Measurements from ENCODE around the gene ZACN. TPM values are rescaled to one million over a fixed set of nuclear protein-coding genes. Genes with fewer than 3 reads are reported as not detected.

ZACN gene
- polyA plus RNA-seq, 1 donor from 2014 or later, result not detected

- Histone ChIP-seq H3K4me2 (ENCODE audit: low read length) (peak overlapping the region; percentile 48), H3K9me3 (ENCODE audit: low read length) (no peaks in the 10 kb centered on the region), H3K27me3 (ENCODE audit: insufficient read depth, low read depth, low read length) (no peaks in the 10 kb centered on the region), H2AFZ (ENCODE audit: low read depth, low read length) (peak overlapping the region; percentile 98), H3K79me2 (replicated peaks; ENCODE audit: insufficient read depth, low read length) (peaks cover 18% of the 10 kb centered on the region), H3K4me3 (ENCODE audit: low read length) (peak overlapping the region; percentile 89), H3K9me2 (ENCODE audit: insufficient read depth, low read length) (no peaks in the 10 kb centered on the region), H4K20me1 (ENCODE audit: insufficient read depth) (no peaks in the 10 kb centered on the region), H3K9ac (ENCODE audit: low read length) (peak overlapping the region; percentile 94), H3K27ac (ENCODE audit: low read length) (peak overlapping the region; percentile 97), H3K36me3 (ENCODE audit: insufficient read depth, low read length) (peaks cover 5% of the 10 kb centered on the region), H3F3A (ENCODE audit: insufficient read depth, low read length, poor library complexity, severe bottlenecking) (peaks cover 3% of the 10 kb centered on the region)
- TF ChIP-seq EP300 (conservative IDR thresholded peaks at IDR 0.05; ENCODE audit: poor library complexity, severe bottlenecking), result no peak
- no peak for TF ChIP-seq CTCF (IDR thresholded peaks at IDR 0.05; ENCODE audit: poor library complexity, severe bottlenecking)
- TF ChIP-seq POLR2AphosphoS5 (IDR thresholded peaks at IDR 0.05), result no peak
- no peak for TF ChIP-seq SMC3 (conservative IDR thresholded peaks at IDR 0.05; ENCODE audit: poor library complexity)
- no peak for TF ChIP-seq EZH2 (IDR thresholded peaks at IDR 0.05; ENCODE audit: borderline replicate concordance, insufficient read depth, low read length, poor library complexity, severe bottlenecking)
- no peak for TF ChIP-seq TAF1 (IDR thresholded peaks at IDR 0.05; ENCODE audit: low read depth)
- TF ChIP-seq MXI1 (conservative IDR thresholded peaks at IDR 0.05; ENCODE audit: poor library complexity, severe bottlenecking), result no peak
- no peak for TF ChIP-seq REST (IDR thresholded peaks at IDR 0.05; ENCODE audit: borderline replicate concordance)
These were observed 25.3 kb downstream of the ZACN start for GRCh38 chr17:76104140-76104895.

- H3K9me3 ChIP-seq (ENCODE audit: low read length), result no peaks in the 10 kb centered on the region
- H2AFZ ChIP-seq (ENCODE audit: low read depth, low read length), result no peak overlapping the region
- H3K36me3 ChIP-seq (ENCODE audit: insufficient read depth, low read length), result peaks cover 2% of the 10 kb centered on the region
- H3K27ac ChIP-seq (ENCODE audit: low read length), result no peak overlapping the region
- H3K79me2 ChIP-seq (replicated peaks; ENCODE audit: insufficient read depth, low read length), result peaks cover 18% of the 10 kb centered on the region
- H3K9ac ChIP-seq (ENCODE audit: low read length), result no peak overlapping the region
- H3K4me3 ChIP-seq (ENCODE audit: low read length), result no peak overlapping the region
- peaks cover 3% of the 10 kb centered on the region for H3F3A ChIP-seq (ENCODE audit: insufficient read depth, low read length, poor library complexity, severe bottlenecking)
- no peak for TF ChIP-seq CTCF (IDR thresholded peaks at IDR 0.05; ENCODE audit: poor library complexity, severe bottlenecking)
- H3K4me2 ChIP-seq (ENCODE audit: low read length), result no peak overlapping the region
- no peaks in the 10 kb centered on the region for H4K20me1 ChIP-seq (ENCODE audit: insufficient read depth)
- H3K27me3 ChIP-seq (ENCODE audit: insufficient read depth, low read depth, low read length), result no peaks in the 10 kb centered on the region
- H3K9me2 ChIP-seq (ENCODE audit: insufficient read depth, low read length), result no peaks in the 10 kb centered on the region
These were observed 25.9 kb downstream of the ZACN start for GRCh38 chr17:76104896-76105231.

Measured in neural cell (in vitro differentiated cells).